Measurements from ENCODE around the gene ANGPTL8.

Gene ANGPTL8

DNA sequence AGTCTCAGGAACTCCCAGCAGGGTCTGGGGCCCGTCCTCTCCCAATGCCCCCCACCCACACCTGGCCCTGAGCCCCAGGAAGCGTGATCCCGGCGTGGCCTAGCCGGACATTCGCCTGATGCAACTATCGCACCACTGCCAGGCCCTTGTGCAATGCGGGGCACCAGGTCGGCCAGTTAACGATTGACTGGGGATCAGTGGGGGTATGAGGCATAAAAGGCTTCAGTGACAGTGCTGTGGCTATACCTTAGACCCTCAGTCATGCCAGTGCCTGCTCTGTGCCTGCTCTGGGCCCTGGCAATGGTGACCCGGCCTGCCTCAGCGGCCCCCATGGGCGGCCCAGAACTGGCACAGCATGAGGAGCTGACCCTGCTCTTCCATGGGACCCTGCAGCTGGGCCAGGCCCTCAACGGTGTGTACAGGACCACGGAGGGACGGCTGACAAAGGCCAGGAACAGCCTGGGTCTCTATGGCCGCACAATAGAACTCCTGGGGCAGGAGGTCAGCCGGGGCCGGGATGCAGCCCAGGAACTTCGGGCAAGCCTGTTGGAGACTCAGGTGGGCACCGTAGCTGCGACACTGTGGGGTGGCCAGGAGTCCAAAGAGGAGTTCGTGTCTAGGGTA is at the start of gene ANGPTL8:
Gene ANGPTL8, plus strand, starts transcription at position 243 of the 624 bp plus-strand sequence. Its CDS starts 19 bp downstream, at position 262.
- no peaks in the 10 kb centered on the region for H3K79me2 ChIP-seq (ENCODE audit: control insufficient read depth, low read length)
- no peaks in the 10 kb centered on the region for H3K9me2 ChIP-seq (replicated peaks; ENCODE audit: control insufficient read depth, low read length)
- H3K36me3 ChIP-seq (ENCODE audit: control insufficient read depth, low read length): peaks cover 9% of the 10 kb centered on the region; the same call in 1 of the 2 replicates
- no peak within 1 kb of the TSS for H3K4me3 ChIP-seq (ENCODE audit: low read length)
- H3F3A ChIP-seq (ENCODE audit: control insufficient read depth, insufficient read depth): no peaks in the 10 kb centered on the region
- H3K27ac ChIP-seq (ENCODE audit: low read depth, low read length): no peak within 1 kb of the TSS
- no peak for TF ChIP-seq EZH2phosphoT487 (IDR thresholded peaks at IDR 0.05; ENCODE audit: borderline replicate concordance, low read length)
- no peak for TF ChIP-seq CTCF (IDR thresholded peaks at IDR 0.05; ENCODE audit: low read depth, low read length, poor library complexity, severe bottlenecking)
- H3K4me2 ChIP-seq (ENCODE audit: low read length): no peak within 1 kb of the TSS
- H4K20me1 ChIP-seq (ENCODE audit: control insufficient read depth, insufficient read depth, low read depth, low read length): peaks cover 3% of the 10 kb centered on the region; the same call in 1 of the 2 replicates
- no peaks in the 10 kb centered on the region for H3K27me3 ChIP-seq (ENCODE audit: control insufficient read depth, low read length)
- H3K4me1 ChIP-seq (ENCODE audit: control insufficient read depth, low read length): peaks cover 3% of the 10 kb centered on the region
- H3K9me3 ChIP-seq (ENCODE audit: control insufficient read depth, insufficient read depth, low read length): no peaks in the 10 kb centered on the region

DNA sequence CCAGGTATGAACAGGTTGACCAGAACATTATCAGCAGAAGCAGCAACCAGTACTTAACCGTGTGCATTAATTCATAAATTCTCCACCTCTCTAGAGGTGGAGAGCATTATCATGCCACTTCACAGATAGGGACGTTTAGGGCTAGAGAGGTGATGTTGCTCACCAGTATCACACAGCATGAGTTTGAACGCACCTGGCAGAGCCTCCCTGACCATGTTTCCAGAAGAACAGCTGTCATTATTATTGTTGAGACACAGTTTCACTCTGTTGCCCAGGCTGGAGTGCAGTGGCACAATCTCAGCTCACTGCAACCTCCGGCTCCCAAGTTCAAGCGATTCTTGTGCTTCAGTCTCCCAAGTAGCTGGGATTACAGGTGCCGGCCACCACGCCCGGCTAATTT is 48.9 kb upstream of the ANGPTL8 start:
- Histone ChIP-seq H3K27ac (ENCODE audit: low read depth, low read length) (peak overlapping the region; percentile 93), H3K27me3 (ENCODE audit: control insufficient read depth, low read length) (no peaks in the 10 kb centered on the region), H3K9me2 (replicated peaks; ENCODE audit: control insufficient read depth, low read length) (no peaks in the 10 kb centered on the region), H3K9me3 (ENCODE audit: control insufficient read depth, insufficient read depth, low read length) (no peaks in the 10 kb centered on the region), H3F3A (ENCODE audit: control insufficient read depth, insufficient read depth) (peaks cover 29% of the 10 kb centered on the region), H3K79me2 (ENCODE audit: control insufficient read depth, low read length) (peaks cover 78% of the 10 kb centered on the region), H3K4me3 (ENCODE audit: low read length) (peak overlapping the region; percentile 55), H3K4me1 (ENCODE audit: control insufficient read depth, low read length) (peaks cover 100% of the 10 kb centered on the region), H3K36me3 (ENCODE audit: control insufficient read depth, low read length) (peaks cover 90% of the 10 kb centered on the region), H4K20me1 (ENCODE audit: control insufficient read depth, insufficient read depth, low read depth, low read length) (no peaks in the 10 kb centered on the region), H3K4me2 (ENCODE audit: low read length) (peak overlapping the region; percentile 90)
- TF ChIP-seq CTCF (IDR thresholded peaks at IDR 0.05; ENCODE audit: low read depth, low read length, poor library complexity, severe bottlenecking): no peak
- no peak for TF ChIP-seq EZH2phosphoT487 (IDR thresholded peaks at IDR 0.05; ENCODE audit: borderline replicate concordance, low read length)

DNA sequence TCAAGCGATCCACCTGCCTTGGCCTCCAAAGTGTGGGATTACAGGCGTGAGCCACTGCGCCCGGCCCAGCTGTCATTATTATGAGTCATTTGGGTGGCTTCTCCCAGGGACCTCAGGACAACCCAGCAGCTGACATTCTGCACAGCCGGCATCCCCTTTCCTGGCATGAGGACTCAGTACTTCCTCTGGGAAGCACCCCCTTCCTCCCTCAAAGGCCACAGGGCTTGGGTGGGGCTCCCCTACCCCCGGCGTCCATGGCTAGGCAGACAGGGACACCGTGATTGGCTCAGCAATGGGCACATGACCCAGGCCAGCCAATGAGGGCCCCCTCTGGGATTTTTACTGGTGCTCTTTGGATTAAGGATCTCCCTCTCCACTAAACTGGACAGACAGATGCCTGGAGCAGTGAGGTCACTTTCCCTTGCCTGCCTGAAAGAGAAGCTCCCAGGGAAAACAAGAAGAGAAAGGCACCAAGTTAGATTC is 48.1 kb upstream of the ANGPTL8 start:
- peaks cover 82% of the 10 kb centered on the region for H3K79me2 ChIP-seq (ENCODE audit: control insufficient read depth, low read length)
- no peaks in the 10 kb centered on the region for H4K20me1 ChIP-seq (ENCODE audit: control insufficient read depth, insufficient read depth, low read depth, low read length)
- no peaks in the 10 kb centered on the region for H3K9me2 ChIP-seq (replicated peaks; ENCODE audit: control insufficient read depth, low read length)
- H3F3A ChIP-seq (ENCODE audit: control insufficient read depth, insufficient read depth): peaks cover 32% of the 10 kb centered on the region
- peak overlapping the region; percentile 55 for H3K4me3 ChIP-seq (ENCODE audit: low read length)
- H3K27ac ChIP-seq (ENCODE audit: low read depth, low read length): peak overlapping the region; percentile 93
- TF ChIP-seq CTCF (IDR thresholded peaks at IDR 0.05; ENCODE audit: low read depth, low read length, poor library complexity, severe bottlenecking) (no peak), EZH2phosphoT487 (IDR thresholded peaks at IDR 0.05; ENCODE audit: borderline replicate concordance, low read length) (no peak)
- H3K9me3 ChIP-seq (ENCODE audit: control insufficient read depth, insufficient read depth, low read length): no peaks in the 10 kb centered on the region
- H3K4me2 ChIP-seq (ENCODE audit: low read length): peak overlapping the region; percentile 90
- no peaks in the 10 kb centered on the region for H3K27me3 ChIP-seq (ENCODE audit: control insufficient read depth, low read length)
- H3K4me1 ChIP-seq (ENCODE audit: control insufficient read depth, low read length): peaks cover 98% of the 10 kb centered on the region
- peaks cover 86% of the 10 kb centered on the region for H3K36me3 ChIP-seq (ENCODE audit: control insufficient read depth, low read length)
